ENCODE results near the gene DENND5B. TPM values are rescaled to one million over a fixed set of nuclear protein-coding genes. Genes with fewer than 3 reads are reported as not detected.

DENND5B gene
- total and polyA plus RNA-seq, 10 of the 15 experiments (the other 5 are each of a cell fraction or from before 2014, with no cell fraction given): 0.39 to 32.5 (median 20.6) TPM

DNA sequence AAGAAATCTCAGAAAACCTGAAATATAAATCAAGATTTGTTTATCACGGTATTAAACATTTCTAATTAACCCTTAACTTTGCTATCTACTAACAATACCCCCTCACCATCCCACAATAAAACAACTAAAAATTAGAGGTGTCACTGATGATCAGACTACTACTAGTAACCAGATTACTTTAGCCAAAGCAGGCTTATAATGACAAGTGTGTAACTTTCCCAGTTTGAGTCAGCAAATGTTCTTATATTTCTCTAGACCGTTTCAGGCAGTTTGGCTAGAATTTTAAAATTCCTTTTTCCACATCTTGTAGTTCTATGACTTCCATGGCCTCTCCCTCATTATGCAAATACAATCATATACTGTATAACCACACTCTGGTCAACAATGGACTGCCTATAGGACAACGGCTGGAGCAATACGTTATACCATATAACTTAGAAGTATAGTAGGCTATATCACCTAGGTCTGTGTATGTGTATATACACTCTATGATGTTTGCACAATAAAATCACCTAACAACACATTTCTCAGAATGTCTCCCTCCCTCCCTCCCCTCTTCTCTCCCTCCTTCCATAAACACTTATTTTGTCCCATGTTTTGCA, 102.1 kb downstream of the DENND5B start:
- Histone ChIP-seq H3K9me3 (replicated peaks; ENCODE audit: control insufficient read depth, insufficient read depth, low read length) (no peaks in the 10 kb centered on the region), H3K4me1 (ENCODE audit: control insufficient read depth, insufficient read depth, low read length) (no peaks in the 10 kb centered on the region), H4K20me1 (ENCODE audit: control insufficient read depth, insufficient read depth) (no peaks in the 10 kb centered on the region; the same call in 1 of the 2 replicates), H3K9ac (ENCODE audit: control insufficient read depth, insufficient read depth, low read length) (no peak overlapping the region), H3K79me2 (ENCODE audit: control insufficient read depth, insufficient read depth, low read length) (no peaks in the 10 kb centered on the region; the same call in none of the 2 replicates), H3K27me3 (replicated peaks in 1 of 2; ENCODE audit: control insufficient read depth in 2 of 2, insufficient read depth in 2 of 2, low read length in 1 of 2) (no peaks in the 10 kb centered on the region), H3K27ac (ENCODE audit: control insufficient read depth, insufficient read depth) (no peak overlapping the region), H3K4me2 (ENCODE audit: control insufficient read depth, insufficient read depth) (no peak overlapping the region), H2AFZ (ENCODE audit: control insufficient read depth, low read depth, low read length) (no peak overlapping the region), H3K36me3 (ENCODE audit: control insufficient read depth in 2 of 2, insufficient read depth in 2 of 2, low read length in 1 of 2) (peaks cover 0 to 10% of the 10 kb centered on the region in 2 experiments; a peak in 1 of 4 replicates), H3K4me3 (no peak overlapping the region)
- RAD21 ChIA-PET (ENCODE audit: unreplicated experiment): no interaction called here
- intact Hi-C loops (cut with micrococcal nuclease; ENCODE audit: unreplicated experiment) (no loop called here), in situ Hi-C loops (cut with MboI) (no loop called here)
- POLR2A ChIA-PET: no interaction called here
- FAIRE-seq (no peak), ATAC-seq (no peak), DNase-seq (ENCODE audit: low read depth, low spot score) (no peak)
- SMC1A ChIA-PET (ENCODE audit: uncharacterized antibody, unreplicated experiment): no interaction called here
- TF ChIP-seq IKZF2 (IDR thresholded peaks at IDR 0.05): no peak
- peak; percentile 54 for TF ChIP-seq JUNB (IDR thresholded peaks at IDR 0.05)
- no TSS peak for BruUV-seq (replicated peaks)
- WGBS (ENCODE audit: insufficient coverage, insufficient replicate concordance, low lambda C conversion rate, missing lambda C conversion rate): 74% methylated on average over 4 of the region's 4 CpGs
- CTCF ChIA-PET: no interaction called here

- Histone ChIP-seq H3K9ac (ENCODE audit: control insufficient read depth, insufficient read depth, low read length) (no peak overlapping the region), H2AFZ (ENCODE audit: control insufficient read depth, low read depth, low read length) (no peak overlapping the region), H3K79me2 (ENCODE audit: control insufficient read depth, insufficient read depth, low read length) (no peaks in the 10 kb centered on the region; the same call in none of the 2 replicates), H3K4me1 (ENCODE audit: control insufficient read depth, insufficient read depth, low read length) (peaks cover under 1% of the 10 kb centered on the region; the same call in 1 of the 2 replicates), H3K27me3 (replicated peaks in 1 of 2; ENCODE audit: control insufficient read depth in 2 of 2, insufficient read depth in 2 of 2, low read length in 1 of 2) (no peaks in the 10 kb centered on the region), H4K20me1 (ENCODE audit: control insufficient read depth, insufficient read depth) (no peaks in the 10 kb centered on the region; the same call in 1 of the 2 replicates), H3K4me3 (no peak overlapping the region), H3K27ac (ENCODE audit: control insufficient read depth, insufficient read depth) (no peak overlapping the region), H3K4me2 (ENCODE audit: control insufficient read depth, insufficient read depth) (no peak overlapping the region), H3K9me3 (replicated peaks; ENCODE audit: control insufficient read depth, insufficient read depth, low read length) (no peaks in the 10 kb centered on the region), H3K36me3 (ENCODE audit: control insufficient read depth in 2 of 2, insufficient read depth in 2 of 2, low read length in 1 of 2) (peaks cover 0 to 10% of the 10 kb centered on the region in 2 experiments; a peak in 1 of 4 replicates)
- intact Hi-C loops (cut with micrococcal nuclease; ENCODE audit: unreplicated experiment) (no loop called here), in situ Hi-C loops (cut with MboI) (no loop called here)
- ChIA-PET SMC1A (ENCODE audit: uncharacterized antibody, unreplicated experiment) (no interaction called here), CTCF (no interaction called here), POLR2A (no interaction called here), RAD21 (ENCODE audit: unreplicated experiment) (interaction anchor here (0.7 kb wide), 1 partner anchor 8 kb away, joined by 3 read pairs; no protein-coding TSS in a partner anchor)
- FAIRE-seq (no peak), DNase-seq (ENCODE audit: low read depth, low spot score) (no peak), ATAC-seq (no peak)
- BruUV-seq (replicated peaks): no TSS peak
- TF ChIP-seq ASH2L (IDR thresholded peaks at IDR 0.05; ENCODE audit: borderline replicate concordance, low read depth) (no peak), RELA (IDR thresholded peaks at IDR 0.05; ENCODE audit: borderline replicate concordance, partially characterized antibody) (no peak), SIN3A (IDR thresholded peaks at IDR 0.05; ENCODE audit: low read depth, low read length) (no peak), ESRRA (IDR thresholded peaks at IDR 0.05; ENCODE audit: low read length) (no peak), SMARCA5 (IDR thresholded peaks at IDR 0.05) (no peak), SMC3 (IDR thresholded peaks at IDR 0.05; ENCODE audit: borderline replicate concordance, low read length) (no peak), YBX1 (IDR thresholded peaks at IDR 0.05) (no peak), DPF2 (IDR thresholded peaks at IDR 0.05) (no peak), PRDM15 (CRISPR knock-in tag; IDR thresholded peaks at IDR 0.05) (no peak), SP1 (IDR thresholded peaks at IDR 0.05; ENCODE audit: low read depth, low read length) (no peak), NR2C2 (IDR thresholded peaks at IDR 0.05; ENCODE audit: borderline replicate concordance, control insufficient read depth, insufficient read length, low read depth) (no peak), GATAD2B (conservative IDR thresholded peaks at IDR 0.05; ENCODE audit: low read depth) (no peak), CBX3 (IDR thresholded peaks at IDR 0.05; ENCODE audit: borderline replicate concordance, low read depth) (no peak), ZSCAN29 (IDR thresholded peaks at IDR 0.05) (no peak), CREB1 (IDR thresholded peaks at IDR 0.05; ENCODE audit: low read depth) (no peak), NFYB (IDR thresholded peaks at IDR 0.05; ENCODE audit: insufficient read depth, low read depth, low read length) (no peak)
Measured at GRCh38 chr12:31485571-31485970, 105.4 kb downstream of the DENND5B start.

Measured in GM12878 (cell line).